ENCODE measurements around the gene N4BP2L1.

N4BP2L1 gene

GRCh38 chr13:32427852-32428580, at the start of gene N4BP2L1:
TSS of gene N4BP2L1 (minus strand) at chr13:32428130. CDS start at chr13:32428082, 48 bp downstream.
- DNase-seq = no peak

GRCh38 chr13:32476892-32477291, 49.0 kb upstream of the N4BP2L1 start:
- DNase-seq = no peak

GRCh38 chr13:32476021-32476731, 48.2 kb upstream of the N4BP2L1 start:
- DNase-seq = no peak

- peak; percentile 40 for DNase-seq
These were observed 47.3 kb upstream of the N4BP2L1 start for GRCh38 chr13:32474999-32475792.

- no peak for DNase-seq
These were observed 45.7 kb upstream of the N4BP2L1 start for GRCh38 chr13:32473650-32474049.

DNA sequence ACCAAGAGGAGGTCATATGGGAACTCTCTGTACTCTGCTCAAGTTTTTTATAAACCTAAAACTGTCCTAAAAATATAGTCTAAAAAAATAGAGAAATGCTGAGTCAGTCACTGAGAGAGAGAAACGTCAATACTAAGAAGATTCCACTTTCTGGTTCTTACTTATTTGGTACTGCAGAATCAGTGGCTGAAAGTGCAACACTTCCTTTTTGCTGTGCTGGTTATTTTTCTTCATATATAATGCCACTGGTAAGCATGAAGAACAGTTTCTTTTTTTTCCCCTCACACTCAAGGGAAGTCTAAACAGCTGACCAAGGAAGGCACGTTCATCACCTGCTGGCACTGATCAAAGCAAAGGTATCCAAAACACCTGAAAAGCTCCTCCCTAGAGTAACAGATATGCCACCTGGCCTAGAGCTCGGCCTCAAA, 44.3 kb upstream of the N4BP2L1 start:
- no peak for DNase-seq

DNA sequence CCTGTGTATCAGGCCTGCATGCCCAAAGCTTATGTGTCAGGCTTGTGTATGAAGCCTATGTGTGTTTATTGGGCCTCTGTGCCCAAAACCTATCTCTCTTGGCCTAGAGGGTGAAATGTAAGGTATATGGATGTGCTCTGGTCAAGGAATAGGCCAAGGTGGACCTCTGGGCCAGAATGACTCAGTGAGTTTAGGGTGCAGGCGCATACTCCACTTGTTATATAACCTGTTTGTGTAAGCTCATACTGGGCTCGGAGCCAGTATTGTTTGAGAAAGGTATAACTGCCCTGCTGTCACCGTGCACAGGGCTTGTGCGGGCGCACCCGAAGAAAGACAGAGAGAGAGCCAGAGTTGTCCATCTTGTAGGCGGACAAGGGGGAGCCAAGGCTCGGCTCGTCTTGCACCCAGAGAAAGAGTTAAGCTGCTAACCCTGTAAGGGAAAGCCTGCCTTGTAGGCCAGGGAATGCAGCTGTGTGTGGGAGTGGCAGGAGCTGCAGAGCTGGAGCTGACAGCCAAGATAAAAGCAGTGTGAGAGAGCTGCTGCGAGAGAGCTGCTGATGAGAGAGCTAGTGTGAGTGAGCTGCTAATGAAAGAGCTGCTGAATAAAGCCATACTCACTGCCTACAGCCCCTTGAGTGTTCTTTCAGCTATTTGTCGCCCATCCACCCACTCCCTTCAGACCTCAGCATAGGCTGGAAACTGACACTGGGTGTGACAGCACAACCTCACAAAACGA, 43.4 kb upstream of the N4BP2L1 start:
- no peak for DNase-seq

GRCh38 chr13:32468502-32469142, 40.7 kb upstream of the N4BP2L1 start:
- DNase-seq = no peak

DNA sequence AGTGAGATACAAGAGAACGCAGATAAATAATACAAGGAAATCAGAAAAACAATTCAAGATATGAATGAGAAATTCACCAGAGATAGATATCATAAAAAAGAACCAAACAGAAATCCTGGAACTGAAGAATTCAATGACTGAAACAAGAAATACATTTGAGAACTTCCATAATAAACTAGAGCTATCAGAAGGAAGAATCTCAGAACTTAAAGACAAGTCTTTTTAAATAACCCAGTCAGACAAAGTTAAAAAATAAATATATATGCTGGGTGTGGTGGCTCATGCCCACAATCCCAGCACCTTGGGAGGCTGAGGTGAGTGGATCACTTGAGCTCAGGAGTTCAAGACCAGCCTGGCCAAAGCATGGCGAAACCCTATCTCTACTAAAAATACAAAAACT, 28.7 kb upstream of the N4BP2L1 start:
- DNase-seq = no peak

DNA sequence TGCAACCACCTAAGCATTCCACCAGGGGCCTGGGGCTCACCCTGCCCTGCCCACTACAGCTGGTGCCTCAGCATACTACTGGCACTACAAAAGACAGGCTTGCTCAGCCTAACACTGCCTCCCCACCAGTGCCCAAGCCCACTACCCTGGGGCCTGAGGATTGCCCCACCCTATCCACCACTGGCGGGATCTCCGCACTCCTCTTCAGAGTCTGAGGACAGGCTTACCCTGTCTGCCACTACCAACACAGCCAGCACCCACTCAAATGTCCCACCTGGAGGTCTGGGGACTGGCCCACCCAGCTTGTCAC, 27.6 kb upstream of the N4BP2L1 start:
- DNase-seq = no peak

DNA sequence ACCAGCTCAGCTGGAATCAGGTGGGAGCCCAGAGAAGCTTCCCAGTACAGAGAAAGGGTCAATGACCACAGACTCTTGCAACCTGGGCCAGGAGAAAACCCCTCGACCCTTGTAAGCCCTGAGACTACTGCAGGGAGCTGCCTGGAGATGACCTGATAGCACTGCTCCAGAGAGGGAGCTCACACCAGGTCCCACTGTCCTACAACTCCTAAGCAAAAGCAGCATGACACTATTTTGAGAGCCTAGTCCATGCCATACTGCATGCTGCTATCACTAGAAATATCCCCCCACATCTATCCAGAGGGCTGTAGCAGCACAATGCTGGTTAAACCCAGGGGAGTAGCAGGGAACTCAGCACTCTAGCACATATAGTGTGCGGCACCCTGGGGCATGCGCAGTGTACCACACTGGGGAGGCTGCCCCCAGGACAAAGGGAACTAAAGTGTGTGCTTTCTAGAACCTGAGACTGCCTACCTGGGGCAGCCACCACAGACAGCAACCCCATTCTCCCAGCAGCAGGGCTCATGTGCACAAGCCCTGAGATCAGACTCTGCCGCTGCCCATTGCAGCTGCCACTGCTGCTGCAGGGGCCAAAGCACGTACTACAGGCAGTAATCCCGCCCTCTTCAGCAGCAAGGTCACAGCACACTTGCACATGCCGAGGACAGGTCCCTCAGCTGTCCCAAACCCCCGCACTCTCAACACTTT, 27.1 kb upstream of the N4BP2L1 start:
- DNase-seq = no peak

- no peak for DNase-seq
These were observed 26.1 kb upstream of the N4BP2L1 start for GRCh38 chr13:32453981-32454380.

DNA sequence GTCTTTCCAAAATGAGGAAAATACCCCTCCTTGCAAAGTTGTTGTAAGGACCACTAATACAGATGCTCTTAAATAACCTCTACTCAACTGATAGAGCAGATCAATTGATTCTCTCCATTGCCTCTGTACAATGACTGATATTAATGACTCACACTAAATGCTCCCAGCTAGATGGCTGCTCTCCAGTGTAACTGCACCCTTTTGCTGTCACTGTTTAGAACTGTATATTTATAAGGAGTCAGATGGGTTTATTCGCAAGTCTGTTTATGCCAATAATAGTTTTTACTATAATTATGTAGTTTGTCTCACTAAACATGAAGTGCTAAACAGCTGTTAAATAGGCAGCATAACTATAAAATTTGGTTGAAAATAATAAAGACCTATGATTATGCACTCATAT, 21.0 kb upstream of the N4BP2L1 start:
- DNase-seq = no peak

DNA sequence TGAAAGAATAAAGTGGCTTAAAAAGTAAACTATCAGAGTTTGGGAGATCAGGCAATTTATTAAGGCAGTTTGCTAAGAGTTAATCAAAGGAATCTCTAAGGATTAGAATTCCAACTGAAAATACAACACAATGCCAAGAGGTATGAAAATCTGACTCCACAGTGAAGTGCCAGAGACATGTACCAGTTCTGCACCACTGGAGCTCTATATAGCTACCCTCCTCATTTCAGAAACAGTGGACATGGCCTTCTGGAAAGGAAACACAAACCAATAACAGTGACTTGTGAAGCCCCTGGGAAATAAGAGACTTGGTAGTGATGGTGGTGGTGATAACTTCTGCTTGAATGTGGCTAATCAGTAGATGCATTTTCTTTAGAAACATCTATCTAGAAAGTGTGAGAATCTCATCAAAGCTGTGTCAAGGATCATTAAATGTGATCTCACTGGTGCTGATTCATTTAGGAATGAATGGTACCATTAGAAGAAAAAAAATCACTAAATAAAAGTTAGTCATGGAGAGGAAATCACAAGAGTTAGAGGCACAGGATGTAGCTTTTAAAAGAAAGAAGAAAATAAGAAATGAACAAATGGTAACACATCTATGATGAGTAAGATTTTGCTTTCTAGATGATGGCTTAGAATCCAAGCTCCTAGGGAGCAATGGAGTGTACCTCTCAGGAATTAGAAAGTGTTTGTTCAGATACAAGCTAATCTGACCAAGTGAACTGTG, 20.1 kb upstream of the N4BP2L1 start:
- DNase-seq = no peak

- DNase-seq = no peak
These were observed 19.0 kb upstream of the N4BP2L1 start for GRCh38 chr13:32446773-32447465.

GRCh38 chr13:32446220-32446619, 18.3 kb upstream of the N4BP2L1 start:
- DNase-seq = no peak

DNA sequence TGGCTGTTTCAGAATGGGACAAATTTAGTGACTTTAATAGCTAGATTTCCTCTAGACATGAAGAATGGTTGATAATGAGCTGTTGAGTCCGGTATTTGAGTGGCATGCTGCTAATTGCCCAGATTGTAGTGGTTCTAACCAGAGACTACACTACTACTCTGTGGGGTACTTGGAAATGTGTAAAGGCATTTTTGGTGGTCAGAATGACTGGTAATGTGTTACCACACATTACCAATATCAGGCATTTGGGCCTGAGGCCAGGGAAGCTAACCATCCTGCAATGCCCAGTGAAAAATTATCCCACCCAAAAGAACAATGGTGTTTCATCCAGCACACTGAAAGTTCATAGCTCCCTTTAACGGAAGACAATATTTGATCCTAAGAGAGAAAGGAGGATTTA, 17.5 kb upstream of the N4BP2L1 start:
- DNase-seq = no peak

DNA sequence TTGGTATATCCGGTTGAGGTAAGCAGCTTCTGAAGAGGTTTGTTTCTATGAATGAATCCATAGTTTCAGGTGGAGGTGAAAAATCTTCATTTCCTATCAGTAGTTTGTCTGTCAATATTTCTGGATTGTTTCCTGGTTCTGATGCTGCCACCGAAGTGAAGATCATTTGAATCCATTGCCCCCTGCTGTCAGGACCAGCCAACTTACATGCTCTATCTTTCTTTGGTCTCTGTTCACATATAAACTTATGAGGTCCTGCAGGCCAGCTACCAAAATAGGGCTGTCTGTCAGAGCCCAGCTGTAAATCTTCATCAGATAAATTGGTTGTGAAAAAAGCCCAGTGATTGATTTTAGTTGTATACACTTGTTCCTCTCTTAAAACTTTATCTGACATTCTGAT, 15.2 kb upstream of the N4BP2L1 start:
- DNase-seq = no peak

DNA sequence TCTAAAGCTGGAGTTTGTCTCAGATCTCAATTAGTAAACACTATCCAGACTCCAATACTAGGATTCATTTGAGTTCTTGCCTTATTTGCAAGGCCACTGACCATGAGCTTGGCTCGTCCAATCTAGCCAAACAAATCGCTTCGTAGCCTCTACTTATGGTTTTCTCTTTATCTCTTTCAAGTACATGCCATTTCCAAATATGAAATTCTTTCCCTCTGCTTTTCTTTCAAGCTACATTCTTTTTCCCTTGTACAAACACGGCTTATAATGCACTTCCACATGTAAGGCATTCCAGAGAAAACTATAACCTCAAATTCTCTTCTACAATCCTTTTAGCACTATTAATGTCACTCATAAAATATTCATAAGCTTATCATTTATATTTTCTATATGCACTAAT, 10.9 kb upstream of the N4BP2L1 start:
- no peak for DNase-seq

- no peak for DNase-seq
These were observed 4.9 kb upstream of the N4BP2L1 start for GRCh38 chr13:32432856-32433255.

DNA sequence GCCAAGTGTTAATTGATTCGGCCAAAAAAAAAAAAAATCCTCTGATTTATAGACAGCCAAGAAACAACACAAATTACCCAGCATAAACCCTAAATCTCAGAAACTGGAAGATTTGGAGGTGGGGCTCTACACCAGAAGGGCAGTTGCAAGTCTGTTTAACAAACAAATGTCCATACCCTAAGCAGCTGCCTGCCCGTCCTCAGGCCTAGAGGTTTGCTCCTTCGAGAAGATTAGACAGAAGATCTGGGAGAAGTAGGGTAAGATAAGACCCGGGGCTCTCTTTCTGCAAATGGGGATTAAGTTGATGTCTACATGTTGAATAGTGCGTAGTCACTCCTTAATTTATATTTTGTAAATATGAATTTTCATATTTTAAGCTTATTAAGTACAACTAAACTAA, 3.4 kb upstream of the N4BP2L1 start:
- DNase-seq = no peak

Data from NCI-H1048 (cell line).